ENCODE measurements around the gene EN2.

EN2 gene

DNA sequence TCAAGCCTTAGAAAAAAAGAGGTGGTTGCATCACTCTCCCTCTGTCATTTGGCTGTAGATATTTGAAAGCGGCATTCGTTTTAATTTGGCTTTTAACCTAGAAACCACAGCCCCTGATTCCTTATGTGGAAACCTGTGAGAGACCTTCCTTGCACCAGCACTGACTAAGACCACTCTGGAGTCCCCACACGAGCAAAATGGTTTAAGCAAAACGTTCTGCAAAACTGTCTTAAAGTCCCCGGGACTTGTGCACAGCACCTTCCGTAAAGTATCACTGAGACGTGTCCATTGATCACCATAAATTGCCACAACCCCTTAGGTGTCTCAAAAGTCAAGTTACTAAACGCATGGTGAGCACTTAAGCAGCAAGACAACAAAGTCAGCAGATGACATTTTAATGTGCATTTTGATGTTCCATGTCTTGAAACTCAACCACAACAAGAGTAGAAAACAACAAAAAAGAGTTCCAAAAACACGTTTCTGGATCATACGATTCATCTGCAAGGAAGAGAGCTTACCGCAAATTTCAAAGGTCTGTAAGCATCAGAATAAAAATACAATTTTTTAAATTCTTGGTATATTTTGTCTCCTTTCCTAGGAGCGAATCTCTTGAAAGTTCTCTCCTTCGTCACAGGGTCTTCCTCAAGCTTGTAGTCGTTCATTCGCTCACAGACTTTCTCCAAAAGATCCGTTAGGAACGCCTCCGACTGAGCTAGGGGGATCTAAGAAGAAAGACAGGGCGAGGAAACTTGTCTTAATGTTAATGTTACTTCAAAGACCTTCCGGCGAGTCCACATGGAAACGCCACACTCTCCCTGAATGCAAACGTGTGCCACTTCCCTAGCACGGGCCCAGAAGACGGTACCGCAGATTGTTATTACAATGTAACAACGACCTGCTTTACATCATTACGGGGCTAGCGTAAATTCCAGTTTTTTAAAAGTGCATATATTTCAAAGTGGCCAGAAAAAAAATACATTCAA, 50.7 kb downstream of the EN2 start:
- peak overlapping the region; percentile 31 for H3K4me3 ChIP-seq (ENCODE audit: low read depth, low read length)
- TF ChIP-seq, protein P1, sequence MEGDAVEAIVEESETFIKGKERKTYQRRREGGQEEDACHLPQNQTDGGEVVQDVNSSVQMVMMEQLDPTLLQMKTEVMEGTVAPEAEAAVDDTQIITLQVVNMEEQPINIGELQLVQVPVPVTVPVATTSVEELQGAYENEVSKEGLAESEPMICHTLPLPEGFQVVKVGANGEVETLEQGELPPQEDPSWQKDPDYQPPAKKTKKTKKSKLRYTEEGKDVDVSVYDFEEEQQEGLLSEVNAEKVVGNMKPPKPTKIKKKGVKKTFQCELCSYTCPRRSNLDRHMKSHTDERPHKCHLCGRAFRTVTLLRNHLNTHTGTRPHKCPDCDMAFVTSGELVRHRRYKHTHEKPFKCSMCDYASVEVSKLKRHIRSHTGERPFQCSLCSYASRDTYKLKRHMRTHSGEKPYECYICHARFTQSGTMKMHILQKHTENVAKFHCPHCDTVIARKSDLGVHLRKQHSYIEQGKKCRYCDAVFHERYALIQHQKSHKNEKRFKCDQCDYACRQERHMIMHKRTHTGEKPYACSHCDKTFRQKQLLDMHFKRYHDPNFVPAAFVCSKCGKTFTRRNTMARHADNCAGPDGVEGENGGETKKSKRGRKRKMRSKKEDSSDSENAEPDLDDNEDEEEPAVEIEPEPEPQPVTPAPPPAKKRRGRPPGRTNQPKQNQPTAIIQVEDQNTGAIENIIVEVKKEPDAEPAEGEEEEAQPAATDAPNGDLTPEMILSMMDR (IDR thresholded peaks at IDR 0.05; ENCODE audit: low read depth, low read length, missing control alignments) = no peak
- in situ Hi-C loops (cut with HindIII; ENCODE audit: low sequenced_read_pairs) = loop anchor here (5.0 kb wide), 1 partner anchor 34 kb away; no protein-coding TSS in a partner anchor
- no peak for DNase-seq (ENCODE audit: low read depth)

DNA sequence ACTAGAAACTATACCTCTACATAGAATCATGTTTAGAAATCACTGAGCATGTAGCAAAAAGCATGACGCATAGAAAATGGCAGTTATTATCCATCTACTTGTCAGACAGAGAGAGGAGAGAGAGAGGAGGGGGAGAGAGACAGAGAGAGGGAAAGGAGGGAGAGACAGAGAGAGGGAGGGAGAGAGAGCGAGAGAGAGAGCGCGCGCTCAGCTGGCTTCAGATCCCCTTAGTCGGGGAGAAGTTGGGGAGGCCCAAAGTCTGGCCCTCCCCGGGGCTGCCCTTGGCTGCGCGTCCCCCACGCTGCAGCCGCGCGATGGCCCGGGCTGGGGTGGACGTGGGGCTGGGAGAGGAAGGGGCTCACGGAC, 51.4 kb downstream of the EN2 start:
- DNase-seq (ENCODE audit: low read depth) = no peak
- in situ Hi-C loops (cut with HindIII; ENCODE audit: low sequenced_read_pairs) = loop anchor here (5.0 kb wide), 1 partner anchor 33 kb away; no protein-coding TSS in a partner anchor
- TF ChIP-seq, protein P1 (IDR thresholded peaks at IDR 0.05; ENCODE audit: low read depth, low read length, missing control alignments) = no peak
- H3K4me3 ChIP-seq (ENCODE audit: low read depth, low read length) = peak overlapping the region; percentile 31

DNA sequence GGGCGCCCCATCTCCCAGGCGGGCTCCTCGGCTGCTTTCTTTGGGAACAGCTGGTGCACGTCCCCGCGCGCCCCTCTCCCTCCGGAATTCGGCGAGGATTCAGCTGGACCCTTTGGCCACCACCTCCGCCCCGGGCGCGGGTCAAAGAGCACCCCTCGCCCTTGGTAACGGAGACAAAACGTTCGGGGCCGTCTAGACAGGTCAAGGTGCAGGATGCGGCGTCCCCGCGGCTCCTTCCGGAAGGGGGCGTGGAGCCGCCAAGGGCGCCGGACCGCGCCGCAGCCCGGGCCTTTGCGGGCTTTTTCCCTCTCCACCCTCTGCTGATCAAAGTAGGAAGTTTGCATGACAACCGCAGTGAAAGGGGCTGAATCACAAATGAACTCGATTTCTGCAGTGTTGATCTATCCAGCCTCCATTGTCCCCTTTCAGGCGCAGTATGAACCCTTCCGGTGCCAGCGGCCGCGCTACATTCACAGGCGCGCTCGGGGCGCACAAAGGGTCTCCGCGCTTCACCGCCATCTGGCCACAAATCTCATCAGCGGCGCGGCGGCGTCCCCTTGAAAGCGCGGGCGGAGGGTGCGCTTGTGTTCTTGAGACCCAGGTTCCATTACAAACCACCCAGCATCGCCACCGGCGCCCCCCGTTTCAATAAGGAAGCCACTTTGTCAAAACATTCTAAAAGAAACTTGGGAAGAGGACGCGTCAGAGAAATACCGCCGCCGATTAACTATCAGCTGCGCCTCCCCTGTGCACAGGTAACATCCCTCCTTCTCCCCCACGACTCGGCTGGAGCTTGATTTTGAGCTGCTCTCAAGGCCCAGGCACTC, 52.0 kb downstream of the EN2 start:
- in situ Hi-C loops (cut with HindIII; ENCODE audit: low sequenced_read_pairs) = loop anchor here (5.0 kb wide), 1 partner anchor 32 kb away; no protein-coding TSS in a partner anchor
- H3K4me3 ChIP-seq (ENCODE audit: low read depth, low read length) = peak overlapping the region; percentile 31
- TF ChIP-seq, protein P1 (IDR thresholded peaks at IDR 0.05; ENCODE audit: low read depth, low read length, missing control alignments) = no peak
- no peak for DNase-seq (ENCODE audit: low read depth)

DNA sequence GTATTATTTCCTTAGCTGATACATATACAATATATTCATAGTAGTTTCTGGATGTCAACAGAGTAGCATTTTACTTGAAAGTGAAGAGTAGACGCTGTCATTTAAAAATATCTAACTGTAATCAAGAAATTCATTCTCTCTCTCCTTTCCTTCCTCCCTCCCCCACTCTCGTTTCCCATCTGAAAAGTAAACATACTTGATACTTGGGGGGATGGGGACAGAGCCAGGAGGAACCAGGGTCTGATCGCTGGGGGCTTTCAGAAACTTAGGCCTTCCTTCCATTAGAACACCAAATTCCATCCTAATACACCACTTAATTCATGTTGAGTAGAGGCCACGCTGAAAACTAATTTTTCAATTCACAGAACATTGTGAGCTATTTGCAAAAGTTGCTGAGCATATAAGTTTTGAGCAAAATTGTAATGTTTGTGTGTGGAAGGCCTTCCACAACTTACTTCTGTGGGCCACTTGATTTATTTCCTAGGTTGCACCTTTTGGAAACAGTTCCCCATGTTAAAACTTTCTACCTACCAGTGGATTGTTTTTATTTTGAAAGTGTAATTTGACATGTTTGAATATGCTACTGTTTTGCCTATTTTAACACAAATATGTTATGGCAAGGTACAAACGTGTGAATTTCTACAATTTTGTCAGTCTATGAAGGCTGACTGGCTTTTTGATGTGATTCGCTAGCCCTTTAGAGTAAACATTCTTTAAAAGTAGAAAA, 53.2 kb downstream of the EN2 start:
- no peak overlapping the region for H3K4me3 ChIP-seq (ENCODE audit: low read depth, low read length)
- in situ Hi-C loops (cut with HindIII; ENCODE audit: low sequenced_read_pairs) = no loop called here
- TF ChIP-seq, protein P1 (IDR thresholded peaks at IDR 0.05; ENCODE audit: low read depth, low read length, missing control alignments) = no peak
- no peak for DNase-seq (ENCODE audit: low read depth)

DNA sequence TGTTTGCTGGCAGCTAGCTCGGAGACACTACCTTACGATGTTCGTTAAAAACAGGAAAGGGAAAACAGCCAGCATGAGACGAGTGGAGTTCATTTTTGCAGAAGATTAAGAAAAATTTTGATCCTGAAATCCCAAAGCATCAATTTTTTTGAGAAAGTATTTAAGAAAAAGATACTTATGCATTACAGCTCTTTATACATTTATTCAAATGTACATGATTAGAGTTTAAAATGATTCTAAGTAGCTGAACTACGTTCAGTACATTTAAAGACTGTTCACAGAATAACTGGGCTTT, 53.7 kb downstream of the EN2 start:
- no peak overlapping the region for H3K4me3 ChIP-seq (ENCODE audit: low read depth, low read length)
- DNase-seq (ENCODE audit: low read depth) = no peak
- in situ Hi-C loops (cut with HindIII; ENCODE audit: low sequenced_read_pairs) = no loop called here
- TF ChIP-seq, protein P1 (IDR thresholded peaks at IDR 0.05; ENCODE audit: low read depth, low read length, missing control alignments) = no peak
